ENCODE data around the gene SLC25A42.

DNA sequence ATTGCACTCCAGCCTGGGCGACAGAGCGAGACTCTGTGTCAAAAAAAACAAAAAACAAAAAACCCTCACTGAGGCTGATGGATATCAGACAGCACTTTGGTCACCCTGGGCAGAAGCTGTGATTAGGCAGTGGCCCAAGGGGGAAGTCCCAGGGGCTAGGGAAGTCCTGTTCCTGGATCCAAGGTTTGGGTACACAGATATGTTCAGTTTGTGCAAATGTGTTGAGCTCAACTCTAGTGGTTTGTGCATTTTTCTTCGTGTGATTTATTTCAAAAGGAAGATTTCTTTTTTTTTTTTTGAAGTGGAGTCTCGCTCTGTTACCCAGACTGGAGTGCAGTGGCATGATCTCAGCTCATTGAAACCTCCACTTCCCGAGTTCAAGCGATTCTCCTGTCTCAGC lies 94.0 kb downstream of the SLC25A42 start:
- TF ChIP-seq POLR2A (IDR thresholded peaks at IDR 0.05) = no peak
- TF ChIP-seq, protein P1, sequence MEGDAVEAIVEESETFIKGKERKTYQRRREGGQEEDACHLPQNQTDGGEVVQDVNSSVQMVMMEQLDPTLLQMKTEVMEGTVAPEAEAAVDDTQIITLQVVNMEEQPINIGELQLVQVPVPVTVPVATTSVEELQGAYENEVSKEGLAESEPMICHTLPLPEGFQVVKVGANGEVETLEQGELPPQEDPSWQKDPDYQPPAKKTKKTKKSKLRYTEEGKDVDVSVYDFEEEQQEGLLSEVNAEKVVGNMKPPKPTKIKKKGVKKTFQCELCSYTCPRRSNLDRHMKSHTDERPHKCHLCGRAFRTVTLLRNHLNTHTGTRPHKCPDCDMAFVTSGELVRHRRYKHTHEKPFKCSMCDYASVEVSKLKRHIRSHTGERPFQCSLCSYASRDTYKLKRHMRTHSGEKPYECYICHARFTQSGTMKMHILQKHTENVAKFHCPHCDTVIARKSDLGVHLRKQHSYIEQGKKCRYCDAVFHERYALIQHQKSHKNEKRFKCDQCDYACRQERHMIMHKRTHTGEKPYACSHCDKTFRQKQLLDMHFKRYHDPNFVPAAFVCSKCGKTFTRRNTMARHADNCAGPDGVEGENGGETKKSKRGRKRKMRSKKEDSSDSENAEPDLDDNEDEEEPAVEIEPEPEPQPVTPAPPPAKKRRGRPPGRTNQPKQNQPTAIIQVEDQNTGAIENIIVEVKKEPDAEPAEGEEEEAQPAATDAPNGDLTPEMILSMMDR (IDR thresholded peaks at IDR 0.05 in 4 of 5, conservative IDR thresholded peaks at IDR 0.05 in 1 of 5) = no peak
